DOHH2 (cell line): ENCODE results near the gene SKOR1.

ENCODE experiments used
- EZH2phosphoT487 ChIP-seq: fragments of 200-600 bp; sonication (generic); IDR thresholded peaks from 2 replicates; pipeline ENCODE4 v1.6.1; 2017; ENCODE audit warnings: borderline replicate concordance, mild to moderate bottlenecking, antibody characterized with exemption, low read length, moderate library complexity, mixed read lengths
- TF ChIP-seq, protein P1 (sequence below): fragments of 200-600 bp; sonication (generic); IDR thresholded peaks from one replicate; pipeline ENCODE4 v1.5.1; 2014; ENCODE audit warnings: antibody characterized with exemption, mild to moderate bottlenecking, low read depth, low read length; ENCODE audit not compliant: poor library complexity, severe bottlenecking

DNA sequence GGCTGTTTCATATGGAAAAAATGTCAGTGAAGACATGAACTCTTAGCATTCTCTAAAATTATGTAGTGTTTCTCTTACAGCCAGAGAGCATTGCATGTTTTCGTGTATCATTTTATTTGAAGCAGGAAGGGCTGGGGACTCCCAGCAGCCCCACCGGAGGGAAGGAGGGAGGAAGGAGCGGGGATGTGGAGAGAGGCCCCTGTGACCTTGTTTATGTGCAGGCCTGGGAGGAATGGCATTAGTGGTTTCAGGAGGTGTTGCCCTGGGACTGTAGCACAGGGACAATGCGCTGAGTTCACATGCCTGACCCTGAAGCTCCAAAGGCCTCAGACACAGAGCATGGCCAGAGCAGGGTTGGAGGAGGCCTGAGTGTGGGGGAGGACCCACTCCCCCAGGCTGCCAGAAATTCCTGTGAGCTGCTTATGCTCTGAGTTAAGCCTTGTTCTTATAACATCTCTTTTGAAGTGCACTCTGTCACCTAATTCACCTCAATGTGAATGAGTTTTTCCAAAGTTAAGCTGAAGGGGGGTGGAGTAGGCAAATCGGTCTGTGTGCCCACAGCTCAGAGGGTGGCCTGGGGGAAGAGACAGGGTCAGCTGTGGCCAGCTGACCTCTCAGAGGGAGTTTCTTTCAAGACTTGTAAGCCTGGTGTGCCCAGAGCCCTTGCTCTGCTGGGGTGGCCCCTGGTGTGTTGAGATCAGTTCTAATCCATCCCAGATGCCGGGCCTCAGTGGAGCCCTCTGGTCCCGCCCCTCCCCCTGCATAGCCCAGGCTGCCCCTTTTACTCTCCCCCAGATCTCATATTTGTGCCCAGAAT, 18.5 kb downstream of the SKOR1 start:
- TF ChIP-seq, protein P1, sequence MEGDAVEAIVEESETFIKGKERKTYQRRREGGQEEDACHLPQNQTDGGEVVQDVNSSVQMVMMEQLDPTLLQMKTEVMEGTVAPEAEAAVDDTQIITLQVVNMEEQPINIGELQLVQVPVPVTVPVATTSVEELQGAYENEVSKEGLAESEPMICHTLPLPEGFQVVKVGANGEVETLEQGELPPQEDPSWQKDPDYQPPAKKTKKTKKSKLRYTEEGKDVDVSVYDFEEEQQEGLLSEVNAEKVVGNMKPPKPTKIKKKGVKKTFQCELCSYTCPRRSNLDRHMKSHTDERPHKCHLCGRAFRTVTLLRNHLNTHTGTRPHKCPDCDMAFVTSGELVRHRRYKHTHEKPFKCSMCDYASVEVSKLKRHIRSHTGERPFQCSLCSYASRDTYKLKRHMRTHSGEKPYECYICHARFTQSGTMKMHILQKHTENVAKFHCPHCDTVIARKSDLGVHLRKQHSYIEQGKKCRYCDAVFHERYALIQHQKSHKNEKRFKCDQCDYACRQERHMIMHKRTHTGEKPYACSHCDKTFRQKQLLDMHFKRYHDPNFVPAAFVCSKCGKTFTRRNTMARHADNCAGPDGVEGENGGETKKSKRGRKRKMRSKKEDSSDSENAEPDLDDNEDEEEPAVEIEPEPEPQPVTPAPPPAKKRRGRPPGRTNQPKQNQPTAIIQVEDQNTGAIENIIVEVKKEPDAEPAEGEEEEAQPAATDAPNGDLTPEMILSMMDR, result no peak
- TF ChIP-seq EZH2phosphoT487, result no peak
